Activated CD4-positive, alpha-beta T cell treated with anti-CD3 and anti-CD28 coated beads for 36 hours (primary cell): ENCODE results near the gene MYO9A. TPM values are rescaled to one million over a fixed set of nuclear protein-coding genes. Genes with fewer than 3 reads are reported as not detected.

Experiments used
- ATAC-seq: fragments of 200-7000 bp; cut with Tn5 transposase; one replicate; pipeline ENCODE4 v1.10.0; 2021; ENCODE audit warnings: mild to moderate bottlenecking, moderate library complexity
- CTCF ChIA-PET: fragments of 350-600 bp; sonication (Branson Sonifier 250); formaldehyde crosslinking; loops from one replicate; lab custom pipeline; 2021; ENCODE audit warnings: antibody characterized with exemption; lab: Charles Lee
- POLR2A ChIA-PET: fragments of 350-600 bp; sonication (Branson Sonifier 250); formaldehyde crosslinking; loops from one replicate; lab custom pipeline; 2021; ENCODE audit warnings: antibody characterized with exemption, inconsistent platforms; lab: Charles Lee
- DNase-seq: peaks from one replicate; pipeline ENCODE4 v3.0.0-alpha.2; 2020
- H3K27ac Mint-ChIP-seq: one replicate; pipeline ENCODE4 v1.8.0; 2021; ENCODE audit warnings: mixed read lengths
- H3K27me3 Mint-ChIP-seq: one replicate; pipeline ENCODE4 v1.8.0; 2021; ENCODE audit warnings: mixed read lengths
- H3K36me3 Mint-ChIP-seq: one replicate; pipeline ENCODE4 v1.8.0; 2021; ENCODE audit warnings: low read depth, mixed read lengths
- H3K4me1 Mint-ChIP-seq: one replicate; pipeline ENCODE4 v1.8.0; 2021; ENCODE audit warnings: mixed read lengths
- H3K4me3 Mint-ChIP-seq: one replicate; pipeline ENCODE4 v1.8.0; 2021; ENCODE audit warnings: mild to moderate bottlenecking, moderate library complexity, mixed read lengths
- H3K9me3 Mint-ChIP-seq: one replicate; pipeline ENCODE4 v1.8.0; 2021; ENCODE audit warnings: low read depth, mixed read lengths
- intact Hi-C, 2 experiments: fragments of 100-400 bp; cut with DNase I in 1 of 2; cut with micrococcal nuclease in 1 of 2; formaldehyde crosslinking; loops; one replicate each; pipeline versions ENCODE4 v1.14.2 to v1.15.1; 2022 to 2024; cut with DNase I, micrococcal nuclease
- total RNA-seq, 2 experiments: library from RNA; stranded (reverse); gene quantifications; one replicate each; pipeline ENCODE4 v1.2.3, GENCODE V29; 2021

The MYO9A gene
- total RNA-seq, 2 experiments from 2014 or later = 19.0 to 20.3 TPM

- intact Hi-C loops = loop anchor here in 1 of 2 experiments (10.0 kb wide), 1 partner anchor 982 kb away; no protein-coding TSS in a partner anchor
- no peak overlapping the region for H3K4me3 Mint-ChIP-seq
- CTCF ChIA-PET = no interaction called here
- no peaks in the 10 kb centered on the region for H3K4me1 Mint-ChIP-seq
- H3K27me3 Mint-ChIP-seq = peaks cover 3% of the 10 kb centered on the region
- H3K36me3 Mint-ChIP-seq = no peaks in the 10 kb centered on the region
- POLR2A ChIA-PET = no interaction called here
- no peaks in the 10 kb centered on the region for H3K9me3 Mint-ChIP-seq
- no peak overlapping the region for H3K27ac Mint-ChIP-seq
- no peak for ATAC-seq
- no peak for DNase-seq
These were observed 311.5 kb downstream of the MYO9A start for GRCh38 chr15:71806452-71806931.

GRCh38 chr15:71804695-71805470 lies 313.1 kb downstream of the MYO9A start:
- H3K9me3 Mint-ChIP-seq = no peaks in the 10 kb centered on the region
- no peak overlapping the region for H3K27ac Mint-ChIP-seq
- H3K36me3 Mint-ChIP-seq = no peaks in the 10 kb centered on the region
- ChIA-PET POLR2A (interaction anchor here (0.6 to 0.9 kb wide), 2 partner anchors 58 to 67 kb away, joined by 3 to 4 read pairs; no protein-coding TSS in a partner anchor), CTCF (interaction anchor here (1.0 to 4.7 kb wide), 3 partner anchors 53 to 352 kb away, joined by 4 to 16 read pairs (median 6); no protein-coding TSS in a partner anchor)
- DNase-seq (no peak), ATAC-seq (no peak)
- no peaks in the 10 kb centered on the region for H3K4me1 Mint-ChIP-seq
- intact Hi-C loops = loop anchor here in 1 of 2 experiments (10.0 kb wide), 1 partner anchor 980 kb away; no protein-coding TSS in a partner anchor
- no peak overlapping the region for H3K4me3 Mint-ChIP-seq
- peaks cover 14% of the 10 kb centered on the region for H3K27me3 Mint-ChIP-seq

- no peaks in the 10 kb centered on the region for H3K36me3 Mint-ChIP-seq
- H3K4me3 Mint-ChIP-seq = no peak overlapping the region
- DNase-seq (no peak), ATAC-seq (no peak)
- CTCF ChIA-PET = interaction anchor here (0.6 to 4.7 kb wide), 5 partner anchors 14 to 353 kb away, joined by 3 to 16 read pairs (median 6); no protein-coding TSS in a partner anchor
- H3K4me1 Mint-ChIP-seq = no peaks in the 10 kb centered on the region
- H3K27me3 Mint-ChIP-seq = peaks cover 14% of the 10 kb centered on the region
- POLR2A ChIA-PET = interaction anchor here (0.6 to 0.9 kb wide), 2 partner anchors 58 to 66 kb away, joined by 3 to 4 read pairs; no protein-coding TSS in a partner anchor
- intact Hi-C loops = loop anchor here in 1 of 2 experiments (10.0 kb wide), 1 partner anchor 979 kb away; no protein-coding TSS in a partner anchor
- H3K27ac Mint-ChIP-seq = no peak overlapping the region
- H3K9me3 Mint-ChIP-seq = no peaks in the 10 kb centered on the region
These were observed 313.7 kb downstream of the MYO9A start for GRCh38 chr15:71804226-71804625.

- ATAC-seq (peak; percentile 49), DNase-seq (peak; percentile 72)
- peaks cover 14% of the 10 kb centered on the region for H3K27me3 Mint-ChIP-seq
- no peaks in the 10 kb centered on the region for H3K36me3 Mint-ChIP-seq
- intact Hi-C loops = loop anchor here in 1 of 2 experiments (1.0 to 10.0 kb wide), 2 partner anchors 354 to 978 kb away; no protein-coding TSS in a partner anchor
- no peaks in the 10 kb centered on the region for H3K4me1 Mint-ChIP-seq
- no peaks in the 10 kb centered on the region for H3K9me3 Mint-ChIP-seq
- no peak overlapping the region for H3K27ac Mint-ChIP-seq
- H3K4me3 Mint-ChIP-seq = no peak overlapping the region
- CTCF ChIA-PET = interaction anchor here (1.0 to 4.7 kb wide), 7 partner anchors 12 to 354 kb away, joined by 3 to 16 read pairs (median 7); no protein-coding TSS in a partner anchor
- POLR2A ChIA-PET = no interaction called here
These were observed 315.2 kb downstream of the MYO9A start for GRCh38 chr15:71802770-71803169.

GRCh38 chr15:71801935-71802655 lies 315.9 kb downstream of the MYO9A start:
- no peaks in the 10 kb centered on the region for H3K36me3 Mint-ChIP-seq
- DNase-seq = no peak
- no peak for ATAC-seq
- no peak overlapping the region for H3K4me3 Mint-ChIP-seq
- H3K27ac Mint-ChIP-seq = no peak overlapping the region
- peaks cover 14% of the 10 kb centered on the region for H3K27me3 Mint-ChIP-seq
- intact Hi-C loops = loop anchor here (1.0 to 10.0 kb wide), 6 partner anchors 21 to 977 kb away; no protein-coding TSS in a partner anchor
- H3K4me1 Mint-ChIP-seq = no peaks in the 10 kb centered on the region
- ChIA-PET POLR2A (no interaction called here), CTCF (interaction anchor here (0.6 to 4.7 kb wide), 16 partner anchors 11 to 966 kb away, joined by 3 to 16 read pairs (median 4); no protein-coding TSS in a partner anchor)
- no peaks in the 10 kb centered on the region for H3K9me3 Mint-ChIP-seq

GRCh38 chr15:71800835-71801745 lies 316.9 kb downstream of the MYO9A start:
- POLR2A ChIA-PET = no interaction called here
- Mint-ChIP-seq H3K36me3 (no peaks in the 10 kb centered on the region), H3K4me3 (no peak overlapping the region), H3K9me3 (no peaks in the 10 kb centered on the region), H3K27me3 (peaks cover 16% of the 10 kb centered on the region), H3K4me1 (no peaks in the 10 kb centered on the region), H3K27ac (no peak overlapping the region)
- CTCF ChIA-PET = interaction anchor here (0.6 to 4.7 kb wide), 14 partner anchors 10 to 437 kb away, joined by 3 to 16 read pairs (median 4); no protein-coding TSS in a partner anchor
- DNase-seq (peak; percentile 38), ATAC-seq (peak; percentile 49)
- intact Hi-C loops = loop anchor here (1.0 to 10.0 kb wide), 5 partner anchors 20 to 976 kb away; no protein-coding TSS in a partner anchor

- H3K4me1 Mint-ChIP-seq = no peaks in the 10 kb centered on the region
- intact Hi-C loops = loop anchor here (2.0 to 10.0 kb wide), 4 partner anchors 19 to 975 kb away; no protein-coding TSS in a partner anchor
- H3K27ac Mint-ChIP-seq = no peak overlapping the region
- peaks cover 16% of the 10 kb centered on the region for H3K27me3 Mint-ChIP-seq
- ChIA-PET POLR2A (no interaction called here), CTCF (interaction anchor here (0.7 to 4.7 kb wide), 4 partner anchors 19 to 56 kb away, joined by 3 to 16 read pairs (median 5); no protein-coding TSS in a partner anchor)
- no peaks in the 10 kb centered on the region for H3K36me3 Mint-ChIP-seq
- no peak overlapping the region for H3K4me3 Mint-ChIP-seq
- ATAC-seq (no peak), DNase-seq (no peak)
- H3K9me3 Mint-ChIP-seq = no peaks in the 10 kb centered on the region
These were observed 317.8 kb downstream of the MYO9A start for GRCh38 chr15:71800190-71800589.

- Mint-ChIP-seq H3K27me3 (peaks cover 16% of the 10 kb centered on the region), H3K4me1 (no peaks in the 10 kb centered on the region), H3K4me3 (no peak overlapping the region), H3K36me3 (no peaks in the 10 kb centered on the region), H3K27ac (no peak overlapping the region), H3K9me3 (no peaks in the 10 kb centered on the region)
- intact Hi-C loops = no loop called here
- CTCF ChIA-PET = interaction anchor here (1.6 kb wide), 1 partner anchor 48 kb away, joined by 5 read pairs; no protein-coding TSS in a partner anchor
- POLR2A ChIA-PET = no interaction called here
- DNase-seq (no peak), ATAC-seq (no peak)
These were observed 319.3 kb downstream of the MYO9A start for GRCh38 chr15:71798641-71799040.

GRCh38 chr15:71792521-71792920 lies 325.4 kb downstream of the MYO9A start:
- H3K9me3 Mint-ChIP-seq = no peaks in the 10 kb centered on the region
- no peaks in the 10 kb centered on the region for H3K36me3 Mint-ChIP-seq
- no peak overlapping the region for H3K27ac Mint-ChIP-seq
- ATAC-seq = no peak
- no peak for DNase-seq
- H3K4me1 Mint-ChIP-seq = no peaks in the 10 kb centered on the region
- POLR2A ChIA-PET = no interaction called here
- H3K4me3 Mint-ChIP-seq = no peak overlapping the region
- CTCF ChIA-PET = interaction anchor here (1.0 kb wide), 1 partner anchor 14 kb away, joined by 4 read pairs; no protein-coding TSS in a partner anchor
- H3K27me3 Mint-ChIP-seq = peaks cover 2% of the 10 kb centered on the region
- intact Hi-C loops = no loop called here

GRCh38 chr15:71791975-71792374 lies 326.0 kb downstream of the MYO9A start:
- H3K27ac Mint-ChIP-seq = no peak overlapping the region

More at GRCh38 chr15:71791975-71792374, 326.0 kb downstream of the MYO9A start:
- peaks cover 2% of the 10 kb centered on the region for H3K27me3 Mint-ChIP-seq
- no peaks in the 10 kb centered on the region for H3K36me3 Mint-ChIP-seq
- ChIA-PET CTCF (interaction anchor here (1.0 to 1.9 kb wide), 2 partner anchors 10 to 13 kb away, joined by 4 to 8 read pairs; no protein-coding TSS in a partner anchor), POLR2A (no interaction called here)
- H3K9me3 Mint-ChIP-seq = no peaks in the 10 kb centered on the region
- intact Hi-C loops = no loop called here
- no peak overlapping the region for H3K4me3 Mint-ChIP-seq
- no peak for DNase-seq
- H3K4me1 Mint-ChIP-seq = no peaks in the 10 kb centered on the region
- no peak for ATAC-seq
